ENCODE results near the gene SIRT5. TPM values are rescaled to one million over a fixed set of nuclear protein-coding genes. Genes with fewer than 3 reads are reported as not detected.
A peak's percentile ranks its signal among the peaks of the same experiment; 100 is the strongest.

The SIRT5 gene
- total RNA-seq, 1 donor from 2014 or later, result 12.4 TPM

GRCh38 chr6:13527671-13528056 is 46.7 kb upstream of the SIRT5 start:
- POLR2A ChIA-PET, result interaction anchor here (1.4 to 2.1 kb wide), 4 partner anchors 41 to 287 kb away, joined by 3 to 19 read pairs (median 16); partner anchors contain the start of genes GFOD1, MCUR1, NOL7 and SIRT5
- DNase-seq (no peak), ATAC-seq (ENCODE audit: low read depth) (no peak)
- Mint-ChIP-seq H3K36me3 (ENCODE audit: low read depth) (no peaks in the 10 kb centered on the region), H3K4me1 (peaks cover 47% of the 10 kb centered on the region), H3K27me3 (no peaks in the 10 kb centered on the region), H3K27ac (peak overlapping the region; percentile 78), H3K9me3 (no peaks in the 10 kb centered on the region), H3K4me3 (no peak overlapping the region)
- CTCF ChIA-PET, result interaction anchor here (1.1 to 1.8 kb wide), 3 partner anchors 10 to 87 kb away, joined by 4 to 12 read pairs (median 9); partner anchors contain the start of genes NOL7 and SIRT5
- TF ChIP-seq CTCF (IDR thresholded peaks at IDR 0.05), result no peak
- intact Hi-C loops (cut with micrococcal nuclease), result loop anchor here (1.0 to 5.0 kb wide), 6 partner anchors 73 to 255 kb away; partner anchors contain the start of gene NOL7

GRCh38 chr6:13528232-13528631 is 46.2 kb upstream of the SIRT5 start:
- ATAC-seq (ENCODE audit: low read depth) (no peak), DNase-seq (no peak)
- no peak for TF ChIP-seq CTCF (IDR thresholded peaks at IDR 0.05)
- no peaks in the 10 kb centered on the region for H3K9me3 Mint-ChIP-seq
- H3K27ac Mint-ChIP-seq, result peak overlapping the region; percentile 54
- H3K4me3 Mint-ChIP-seq, result no peak overlapping the region
- intact Hi-C loops (cut with micrococcal nuclease), result loop anchor here (5.0 kb wide), 1 partner anchor 131 kb away; no protein-coding TSS in a partner anchor
- H3K27me3 Mint-ChIP-seq, result no peaks in the 10 kb centered on the region
- H3K36me3 Mint-ChIP-seq (ENCODE audit: low read depth), result no peaks in the 10 kb centered on the region
- H3K4me1 Mint-ChIP-seq, result peaks cover 48% of the 10 kb centered on the region
- ChIA-PET POLR2A (no interaction called here), CTCF (no interaction called here)

GRCh38 chr6:13528777-13529343 is 45.5 kb upstream of the SIRT5 start:
- Mint-ChIP-seq H3K36me3 (ENCODE audit: low read depth) (no peaks in the 10 kb centered on the region), H3K4me1 (peaks cover 44% of the 10 kb centered on the region), H3K9me3 (no peaks in the 10 kb centered on the region), H3K27me3 (no peaks in the 10 kb centered on the region), H3K4me3 (no peak overlapping the region), H3K27ac (no peak overlapping the region)
- DNase-seq (no peak), ATAC-seq (ENCODE audit: low read depth) (no peak)
- CTCF ChIA-PET, result no interaction called here
- intact Hi-C loops (cut with micrococcal nuclease), result loop anchor here (5.0 kb wide), 1 partner anchor 132 kb away; no protein-coding TSS in a partner anchor
- POLR2A ChIA-PET, result no interaction called here
- TF ChIP-seq CTCF (IDR thresholded peaks at IDR 0.05), result no peak

- ChIA-PET CTCF (interaction anchor here (0.7 to 2.1 kb wide), 3 partner anchors 148 to 203 kb away, joined by 3 to 6 read pairs (median 3); no protein-coding TSS in a partner anchor), POLR2A (interaction anchor here (0.6 to 1.6 kb wide), 2 partner anchors 43 to 129 kb away, joined by 5 read pairs; partner anchors contain the start of gene SIRT5)
- intact Hi-C loops (cut with micrococcal nuclease), result loop anchor here (10.0 kb wide), 1 partner anchor 337 kb away; no protein-coding TSS in a partner anchor
- no peaks in the 10 kb centered on the region for H3K36me3 Mint-ChIP-seq (ENCODE audit: low read depth)
- H3K27me3 Mint-ChIP-seq, result no peaks in the 10 kb centered on the region
- ATAC-seq (ENCODE audit: low read depth) (no peak), DNase-seq (no peak)
- H3K4me3 Mint-ChIP-seq, result no peak overlapping the region
- H3K9me3 Mint-ChIP-seq, result no peaks in the 10 kb centered on the region
- peaks cover 13% of the 10 kb centered on the region for H3K4me1 Mint-ChIP-seq
- TF ChIP-seq CTCF (IDR thresholded peaks at IDR 0.05), result no peak
- no peak overlapping the region for H3K27ac Mint-ChIP-seq
Observed at GRCh38 chr6:13531956-13532355, 42.4 kb upstream of the SIRT5 start.

- Mint-ChIP-seq H3K27me3 (no peaks in the 10 kb centered on the region), H3K4me1 (peaks cover 12% of the 10 kb centered on the region), H3K4me3 (no peak overlapping the region), H3K9me3 (no peaks in the 10 kb centered on the region), H3K36me3 (ENCODE audit: low read depth) (no peaks in the 10 kb centered on the region), H3K27ac (no peak overlapping the region)
- intact Hi-C loops (cut with micrococcal nuclease), result loop anchor here (10.0 kb wide), 1 partner anchor 340 kb away; no protein-coding TSS in a partner anchor
- no peak for DNase-seq
- POLR2A ChIA-PET, result interaction anchor here (1.0 kb wide), 1 partner anchor 40 kb away, joined by 3 read pairs; the partner anchor contains the start of gene SIRT5
- CTCF ChIA-PET, result no interaction called here
- no peak for TF ChIP-seq CTCF (IDR thresholded peaks at IDR 0.05)
- no peak for ATAC-seq (ENCODE audit: low read depth)
Observed at GRCh38 chr6:13534536-13534935, 39.9 kb upstream of the SIRT5 start.

Data from activated B cell treated with CpG ODN at 0.5 μM for 24 hours (primary cell).